Dendritic cell treated with granulocyte-macrophage colony-stimulating factor and Interleukin-4, amounts not matched to agents 40 ng/mL and 50 ng/mL, for 4 days (primary cell): ENCODE measurements around the gene HBM.
"Not testable (repeated sequence)": the region's sequence is repeated elsewhere in the genome, so short reads cannot be mapped to it uniquely, and the experiment has no call there.

Experiments
- H3K27ac Mint-ChIP-seq: one replicate; pipeline ENCODE4 v1.8.0; 2022; ENCODE audit warnings: mild to moderate bottlenecking, mixed read lengths
- H3K27me3 Mint-ChIP-seq: one replicate; pipeline ENCODE4 v1.8.0; 2022; ENCODE audit warnings: mild to moderate bottlenecking, mixed read lengths
- H3K36me3 Mint-ChIP-seq: one replicate; pipeline ENCODE4 v1.8.0; 2022; ENCODE audit warnings: low read depth, mixed read lengths
- H3K4me1 Mint-ChIP-seq: one replicate; pipeline ENCODE4 v1.8.0; 2022; ENCODE audit warnings: low read depth, mixed read lengths
- H3K4me3 Mint-ChIP-seq: one replicate; pipeline ENCODE4 v1.8.0; 2022; ENCODE audit warnings: mild to moderate bottlenecking, moderate library complexity, mixed read lengths
- H3K9me3 Mint-ChIP-seq: one replicate; pipeline ENCODE4 v1.8.0; 2022; ENCODE audit warnings: mixed read lengths
- intact Hi-C: fragments of 100-400 bp; cut with micrococcal nuclease; formaldehyde crosslinking; loops from one replicate; pipeline ENCODE4 v1.15.0; 2022

HBM gene

DNA sequence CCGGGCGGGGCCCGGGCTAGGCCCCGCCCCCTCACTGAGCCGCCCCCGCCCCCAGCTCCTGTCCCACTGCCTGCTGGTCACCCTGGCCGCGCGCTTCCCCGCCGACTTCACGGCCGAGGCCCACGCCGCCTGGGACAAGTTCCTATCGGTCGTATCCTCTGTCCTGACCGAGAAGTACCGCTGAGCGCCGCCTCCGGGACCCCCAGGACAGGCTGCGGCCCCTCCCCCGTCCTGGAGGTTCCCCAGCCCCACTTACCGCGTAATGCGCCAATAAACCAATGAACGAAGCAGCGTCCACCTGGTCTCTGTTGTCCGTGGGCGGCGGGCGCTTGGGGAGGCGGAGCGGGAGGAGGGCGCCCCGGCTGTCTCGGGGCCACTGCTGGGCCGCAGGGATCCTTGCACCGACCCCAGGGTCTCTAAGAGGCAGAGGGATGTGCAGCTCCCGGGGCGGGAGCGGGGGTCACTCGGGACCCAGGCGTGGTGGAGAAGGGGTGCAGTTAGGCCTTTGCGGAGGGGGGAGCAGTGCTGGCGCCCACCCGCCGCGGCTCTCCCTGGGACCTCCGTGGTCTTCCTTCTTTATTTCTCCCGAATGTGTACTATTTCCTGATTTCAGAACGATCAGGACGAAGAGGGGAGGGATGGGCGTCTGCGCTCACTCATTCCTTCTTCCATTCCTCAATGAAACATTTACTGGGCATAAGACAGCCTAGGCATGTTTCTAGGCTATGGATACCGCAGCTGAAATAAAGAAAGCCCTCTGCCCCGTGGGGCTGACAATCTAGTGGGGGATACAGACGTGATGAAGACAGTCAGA is 11.4 kb upstream of the HBM start:
- H3K27ac Mint-ChIP-seq, result peak overlapping the region; percentile 63
- H3K36me3 Mint-ChIP-seq, result no peaks in the 10 kb centered on the region
- H3K27me3 Mint-ChIP-seq, result peaks cover 69% of the 10 kb centered on the region
- H3K4me1 Mint-ChIP-seq, result peaks cover 12% of the 10 kb centered on the region
- H3K4me3 Mint-ChIP-seq, result peak overlapping the region; percentile 77
- intact Hi-C loops, result no loop called here
- H3K9me3 Mint-ChIP-seq, result no peaks in the 10 kb centered on the region

DNA sequence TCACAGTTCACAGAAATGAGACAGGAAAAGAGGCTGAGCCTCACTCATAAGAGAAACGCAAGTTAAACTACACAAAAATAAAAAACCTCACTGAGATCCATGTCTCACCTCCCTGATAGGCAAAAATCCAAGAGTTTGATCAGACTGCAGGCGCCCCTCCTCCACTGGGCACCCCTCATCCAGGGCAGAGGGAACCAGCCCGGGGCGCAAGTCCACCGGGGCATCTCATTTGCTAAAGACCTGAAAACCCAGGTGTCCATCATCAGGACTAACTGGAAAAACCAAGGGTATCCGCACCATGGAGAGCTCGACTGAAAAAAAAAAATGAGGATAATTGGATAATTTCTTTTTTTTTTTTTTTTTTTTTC is 10.8 kb upstream of the HBM start:
- peaks cover 12% of the 10 kb centered on the region for H3K4me1 Mint-ChIP-seq
- no peak overlapping the region for H3K4me3 Mint-ChIP-seq
- no peak overlapping the region for H3K27ac Mint-ChIP-seq
- intact Hi-C loops, result no loop called here
- no peaks in the 10 kb centered on the region for H3K36me3 Mint-ChIP-seq
- H3K9me3 Mint-ChIP-seq, result no peaks in the 10 kb centered on the region
- H3K27me3 Mint-ChIP-seq, result peaks cover 70% of the 10 kb centered on the region

DNA sequence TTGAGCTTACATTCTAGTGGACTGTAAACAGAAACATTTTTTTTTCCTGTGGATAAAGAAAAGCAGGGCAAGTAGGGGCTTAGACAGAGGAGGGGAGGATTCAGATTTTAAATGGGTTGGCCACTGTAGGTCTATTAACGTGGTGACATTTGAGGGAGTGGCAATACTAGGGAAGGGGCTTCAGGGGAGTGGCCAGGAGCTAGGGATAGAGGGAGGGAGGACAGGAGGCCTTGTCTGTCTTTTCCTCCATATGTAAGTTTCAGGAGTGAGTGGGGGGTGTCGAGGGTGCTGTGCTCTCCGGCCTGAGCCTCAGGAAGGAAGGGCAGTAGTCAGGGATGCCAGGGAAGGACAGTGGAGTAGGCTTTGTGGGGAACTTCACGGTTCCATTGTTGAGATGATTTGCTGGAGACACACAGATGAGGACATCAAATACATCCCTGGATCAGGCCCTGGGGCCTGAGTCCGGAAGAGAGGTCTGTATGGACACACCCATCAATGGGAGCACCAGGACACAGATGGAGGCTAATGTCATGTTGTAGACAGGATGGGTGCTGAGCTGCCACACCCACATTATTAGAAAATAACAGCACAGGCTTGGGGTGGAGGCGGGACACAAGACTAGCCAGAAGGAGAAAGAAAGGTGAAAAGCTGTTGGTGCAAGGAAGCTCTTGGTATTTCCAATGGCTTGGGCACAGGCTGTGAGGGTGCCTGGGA is 6.5 kb upstream of the HBM start:
- Mint-ChIP-seq H3K4me3 (no peak overlapping the region), H3K27ac (no peak overlapping the region), H3K4me1 (peaks cover 9% of the 10 kb centered on the region), H3K9me3 (no peaks in the 10 kb centered on the region), H3K27me3 (peaks cover 73% of the 10 kb centered on the region), H3K36me3 (no peaks in the 10 kb centered on the region)
- intact Hi-C loops, result no loop called here

DNA sequence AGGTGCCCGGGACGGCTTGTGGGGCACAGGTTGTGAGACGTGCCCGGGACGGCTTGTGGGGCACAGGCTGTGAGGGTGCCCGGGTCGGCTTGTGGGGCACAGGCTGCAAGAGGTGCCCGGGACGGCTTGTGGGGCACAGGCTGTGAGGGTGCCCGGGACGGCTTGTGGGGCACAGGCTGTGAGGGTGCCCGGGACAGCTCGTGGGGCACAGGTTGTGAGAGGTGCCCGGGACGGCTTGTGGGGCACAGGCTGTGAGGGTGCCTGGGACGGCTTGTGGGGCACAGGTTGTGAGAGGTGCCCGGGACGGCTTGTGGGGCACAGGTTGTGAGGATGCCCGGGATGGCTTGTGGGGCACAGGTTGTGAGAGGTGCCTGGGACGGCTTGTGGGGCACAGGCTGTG is 5.5 kb upstream of the HBM start:
- H3K4me3 Mint-ChIP-seq, H3K4me1 Mint-ChIP-seq, H3K9me3 Mint-ChIP-seq, H3K36me3 Mint-ChIP-seq, H3K27ac Mint-ChIP-seq, intact Hi-C loops: not testable (repeated sequence)
- peaks cover 69% of the 10 kb centered on the region for H3K27me3 Mint-ChIP-seq

DNA sequence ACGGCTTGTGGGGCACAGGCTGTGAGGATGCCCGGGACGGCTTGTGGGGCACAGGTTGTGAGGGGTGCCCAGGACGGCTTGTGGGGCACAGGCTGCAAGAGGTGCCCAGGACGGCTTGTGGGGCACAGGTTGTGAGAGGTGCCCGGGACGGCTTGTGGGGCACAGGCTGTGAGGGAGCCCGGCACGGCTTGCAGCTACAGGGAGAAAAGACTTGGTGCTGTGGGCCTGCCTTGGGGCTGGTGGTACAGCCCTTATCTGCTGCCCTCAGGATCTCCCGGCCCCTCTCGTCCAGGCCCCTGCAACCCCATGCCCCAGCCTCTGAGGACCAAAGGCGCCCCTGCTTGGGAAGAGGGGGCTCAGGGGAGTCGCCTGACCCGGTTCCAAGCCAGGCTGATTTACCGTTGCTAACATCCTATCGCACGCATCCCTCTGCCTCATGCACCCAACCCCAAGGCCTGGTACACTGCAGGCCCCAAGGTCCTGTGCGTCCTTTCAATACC is 5.0 kb upstream of the HBM start:
- intact Hi-C loops, result no loop called here
- Mint-ChIP-seq H3K9me3 (no peaks in the 10 kb centered on the region), H3K4me3 (no peak overlapping the region), H3K36me3 (no peaks in the 10 kb centered on the region), H3K27me3 (peaks cover 69% of the 10 kb centered on the region), H3K27ac (no peak overlapping the region), H3K4me1 (peaks cover 9% of the 10 kb centered on the region)

DNA sequence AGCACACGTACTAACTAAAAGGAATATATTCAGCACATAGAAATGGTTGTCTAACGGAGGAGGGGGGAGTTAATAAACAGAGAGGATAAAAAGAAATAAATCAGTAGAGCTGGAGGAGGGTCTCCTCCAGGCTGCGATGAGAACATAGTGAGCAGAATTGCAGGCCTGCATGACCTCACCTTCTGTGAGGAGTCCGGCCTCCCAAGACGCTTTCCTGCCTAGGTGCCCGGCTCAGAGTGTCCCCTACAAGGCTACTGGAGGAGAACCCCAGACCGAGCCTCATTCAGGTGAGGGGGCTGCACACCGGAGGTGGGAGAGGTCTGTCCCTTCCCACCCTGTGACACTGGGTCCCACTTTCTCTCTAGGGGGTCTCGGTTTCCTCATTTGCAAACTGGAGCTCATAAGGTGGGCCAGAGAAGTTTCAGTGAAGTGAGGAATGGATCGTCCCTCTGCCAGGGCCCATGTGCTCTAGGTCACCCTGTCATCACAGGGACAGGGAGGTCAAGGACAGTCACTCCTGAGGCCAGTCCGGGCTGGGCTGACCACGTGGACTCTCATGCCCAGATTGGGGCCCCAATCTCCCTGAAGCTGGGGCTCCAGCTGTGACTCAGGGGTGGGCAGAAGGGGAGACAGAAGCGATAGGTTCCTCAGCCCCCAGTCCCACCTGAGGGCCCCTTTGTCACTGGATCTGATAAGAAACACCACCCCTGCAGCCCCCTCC is 3.3 kb upstream of the HBM start:
- Mint-ChIP-seq H3K4me1 (peaks cover 19% of the 10 kb centered on the region), H3K4me3 (no peak overlapping the region), H3K9me3 (no peaks in the 10 kb centered on the region), H3K36me3 (no peaks in the 10 kb centered on the region), H3K27me3 (peaks cover 73% of the 10 kb centered on the region), H3K27ac (no peak overlapping the region)
- intact Hi-C loops, result no loop called here

DNA sequence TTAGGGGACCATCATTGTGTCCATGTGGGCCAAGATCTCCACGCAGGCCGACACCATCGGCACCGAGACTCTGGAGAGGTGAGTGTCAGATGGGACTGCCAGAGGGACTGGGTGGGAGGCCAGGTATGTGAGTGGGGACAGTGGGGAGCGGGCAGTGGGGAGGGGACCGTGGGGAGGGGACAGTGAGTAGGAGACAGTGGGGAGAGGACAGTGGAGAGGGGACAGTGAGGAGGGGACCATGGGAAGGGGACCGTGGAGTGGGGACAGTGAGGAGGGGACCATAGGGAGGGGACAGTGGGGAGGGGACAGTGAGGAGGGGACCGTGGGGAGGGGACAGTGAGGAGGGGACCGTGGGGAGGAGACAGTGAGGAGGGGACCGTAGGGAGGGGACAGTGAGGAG is 2.6 kb upstream of the HBM start:
- H3K4me3 Mint-ChIP-seq, H3K27ac Mint-ChIP-seq, H3K36me3 Mint-ChIP-seq, H3K9me3 Mint-ChIP-seq, intact Hi-C loops: not testable (repeated sequence)
- Mint-ChIP-seq H3K27me3 (peaks cover 76% of the 10 kb centered on the region), H3K4me1 (peaks cover 19% of the 10 kb centered on the region)

GRCh38 chr16:163696-164095 is 2.1 kb upstream of the HBM start:
- intact Hi-C loops, H3K36me3 Mint-ChIP-seq, H3K9me3 Mint-ChIP-seq, H3K4me3 Mint-ChIP-seq, H3K27ac Mint-ChIP-seq: not testable (repeated sequence)
- Mint-ChIP-seq H3K27me3 (peaks cover 79% of the 10 kb centered on the region), H3K4me1 (peaks cover 19% of the 10 kb centered on the region)

DNA sequence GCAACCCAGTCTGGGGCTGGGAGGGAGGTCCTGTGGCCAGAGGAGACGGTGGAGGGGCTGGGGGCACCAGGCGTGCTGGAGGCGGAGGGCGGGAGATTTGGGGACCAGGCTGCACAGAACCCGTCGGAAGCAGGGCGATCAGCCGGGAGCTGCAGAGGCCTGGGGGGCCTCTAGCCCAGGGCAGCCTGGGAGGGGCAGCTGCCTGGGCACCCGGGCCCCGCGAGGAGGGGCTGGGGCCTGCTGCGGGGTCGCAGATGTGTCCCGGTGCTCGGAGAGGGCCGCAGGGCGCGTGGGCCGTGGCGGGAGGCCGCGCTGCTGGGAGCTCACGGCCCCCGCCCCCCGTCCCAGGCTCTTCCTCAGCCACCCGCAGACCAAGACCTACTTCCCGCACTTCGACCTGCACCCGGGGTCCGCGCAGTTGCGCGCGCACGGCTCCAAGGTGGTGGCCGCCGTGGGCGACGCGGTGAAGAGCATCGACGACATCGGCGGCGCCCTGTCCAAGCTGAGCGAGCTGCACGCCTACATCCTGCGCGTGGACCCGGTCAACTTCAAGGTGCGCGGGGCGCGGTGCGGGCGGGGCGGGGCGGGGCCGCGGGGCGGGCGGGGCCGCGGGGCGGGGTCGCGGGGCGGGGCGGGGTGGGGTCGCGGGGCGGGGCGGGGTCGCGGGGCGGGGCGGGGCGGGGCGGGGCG is 1.5 kb upstream of the HBM start:
- H3K9me3 Mint-ChIP-seq, H3K36me3 Mint-ChIP-seq, H3K4me3 Mint-ChIP-seq, intact Hi-C loops, H3K27ac Mint-ChIP-seq: not testable (repeated sequence)
- H3K27me3 Mint-ChIP-seq, result peaks cover 79% of the 10 kb centered on the region
- peaks cover 19% of the 10 kb centered on the region for H3K4me1 Mint-ChIP-seq

- Mint-ChIP-seq H3K4me3 (peak overlapping the region; percentile 67), H3K27me3 (peaks cover 78% of the 10 kb centered on the region), H3K36me3 (no peaks in the 10 kb centered on the region), H3K4me1 (peaks cover 19% of the 10 kb centered on the region), H3K27ac (no peak overlapping the region), H3K9me3 (no peaks in the 10 kb centered on the region)
- intact Hi-C loops, result no loop called here
These were observed 795 bp upstream of the HBM start for GRCh38 chr16:164827-165538.

- no peak overlapping the region for H3K4me3 Mint-ChIP-seq
- peaks cover 84% of the 10 kb centered on the region for H3K27me3 Mint-ChIP-seq
- H3K36me3 Mint-ChIP-seq, result no peaks in the 10 kb centered on the region
- intact Hi-C loops, result no loop called here
- no peaks in the 10 kb centered on the region for H3K9me3 Mint-ChIP-seq
- H3K27ac Mint-ChIP-seq, result no peak overlapping the region
- H3K4me1 Mint-ChIP-seq, result peaks cover 19% of the 10 kb centered on the region
These were observed 770 bp downstream of the HBM start for GRCh38 chr16:166375-167121.

DNA sequence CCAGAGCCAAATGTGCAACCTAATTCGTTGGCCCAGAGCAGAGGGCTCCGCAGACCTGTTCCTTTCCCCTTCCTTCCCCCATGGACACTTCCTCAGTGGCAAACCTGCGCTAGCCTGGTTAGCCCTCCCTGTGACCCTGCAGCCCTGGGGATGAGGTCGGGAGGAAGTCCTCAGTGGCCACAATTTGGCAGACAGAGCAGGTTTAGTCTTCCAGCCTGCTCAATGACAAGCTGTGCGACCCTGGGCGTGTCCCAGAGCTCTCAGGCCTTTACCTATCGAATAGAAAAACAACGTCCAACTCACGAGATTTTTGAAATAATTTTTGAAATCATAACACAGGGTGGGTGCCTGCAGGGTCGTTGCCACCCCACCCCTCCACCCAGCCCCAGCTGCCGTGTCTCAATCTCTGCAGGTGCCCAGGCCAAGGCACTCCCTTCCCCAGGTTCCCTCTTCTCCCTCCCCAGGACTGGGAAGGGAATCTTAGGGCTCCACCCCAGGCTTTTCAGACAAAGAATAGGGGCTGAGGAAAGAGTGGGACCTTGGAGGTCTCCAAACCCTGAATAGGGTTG is 1.4 kb downstream of the HBM start:
- no peaks in the 10 kb centered on the region for H3K36me3 Mint-ChIP-seq
- H3K27ac Mint-ChIP-seq, result no peak overlapping the region
- no peaks in the 10 kb centered on the region for H3K9me3 Mint-ChIP-seq
- no peak overlapping the region for H3K4me3 Mint-ChIP-seq
- peaks cover 19% of the 10 kb centered on the region for H3K4me1 Mint-ChIP-seq
- peaks cover 84% of the 10 kb centered on the region for H3K27me3 Mint-ChIP-seq
- intact Hi-C loops, result no loop called here
